HCT116 (cell line): ENCODE data around the gene KIR3DL3. TPM values are rescaled to one million over a fixed set of nuclear protein-coding genes. Genes with fewer than 3 reads are reported as not detected.

Experiments used
- ATAC-seq: fragments of 200-7000 bp; cut with Tn5 transposase; 2 replicates; pipeline ENCODE4 v1.9.1; 2020; ENCODE audit warnings: mild to moderate bottlenecking, moderate library complexity
- BruUV-seq: library from RNA; stranded (reverse); fragments of 400-500 nt; replicated peaks from 2 replicates; lab custom pipeline; 2021; lab: Mats Ljungman, UMichigan
- CTCF ChIA-PET: fragments of 300-600 bp; sonication (Branson Sonifier 250); formaldehyde crosslinking; loops from one replicate; lab custom pipeline; 2021; ENCODE audit warnings: antibody characterized with exemption; lab: Charles Lee
- POLR2A ChIA-PET: fragments of 300-600, 350-600 bp; sonication (Branson Sonifier 250); formaldehyde crosslinking; loops from one replicate; lab custom pipeline; 2021; ENCODE audit warnings: antibody characterized with exemption; lab: Charles Lee
- RAD21 ChIA-PET, 2 experiments: fragments of 300-600 bp; sonication (Branson Sonifier 250); formaldehyde crosslinking; loops; one replicate each; lab custom pipeline; 2023; ENCODE audit warnings: low total read pairs in 2 of 2; ENCODE audit not compliant: uncharacterized antibody in 2 of 2, unreplicated experiment in 2 of 2, low non-redundant PET in 1 of 2; lab: Charles Lee
- DNase-seq: peaks from one replicate; pipeline ENCODE4 v3.0.0-alpha.2; 2010; ENCODE audit warnings: low read depth, low spot score
- H2AFZ ChIP-seq: fragments of 200-600 bp; shearing (Covaris generic), sonication (generic); 2 replicates; pipeline ENCODE4 v1.6.1; 2017; ENCODE audit warnings: low read depth, mixed run types, mixed read lengths, antibody characterized with exemption, low read length; ENCODE audit not compliant: poor library complexity, severe bottlenecking
- H3K27ac ChIP-seq: 2 replicates; pipeline ENCODE4 v1.5.1; 2012; ENCODE audit warnings: low read depth, low read length
- H3K27me3 ChIP-seq: fragments of 200-600 bp; sonication (generic); 2 replicates; pipeline ENCODE4 v1.6.1; 2016; ENCODE audit warnings: mixed run types, low read length, mixed read lengths; ENCODE audit not compliant: insufficient read depth
- H3K36me3 ChIP-seq, 2 experiments: fragments of 200-500 bp in 1 of 2; fragments of 200-600 bp in 1 of 2; sonication (Bioruptor generic) in 1 of 2; sonication (generic) in 1 of 2; 2 replicates each; pipeline versions ENCODE4 v1.5.1 to v1.6.1; 2014 to 2016; ENCODE audit warnings: low read length in 2 of 2, inconsistent platforms in 1 of 2, mixed read lengths in 1 of 2, mixed run types in 1 of 2; ENCODE audit not compliant: insufficient read depth in 2 of 2, control insufficient read depth in 1 of 2
- H3K4me1 ChIP-seq, 2 experiments: fragments of 200-600 bp in 1 of 2; sonication (generic) in 1 of 2; 2 replicates each; pipeline versions ENCODE4 v1.5.1 to v1.6.1; 2012 to 2017; ENCODE audit warnings: low read length in 2 of 2, inconsistent platforms in 1 of 2, mild to moderate bottlenecking in 1 of 2, mixed read lengths in 1 of 2, mixed run types in 1 of 2, moderate library complexity in 1 of 2; ENCODE audit not compliant: insufficient read depth in 2 of 2, control insufficient read depth in 1 of 2
- H3K4me2 ChIP-seq: fragments of 200-600 bp; sonication (generic); 2 replicates; pipeline ENCODE4 v1.6.1; 2017; ENCODE audit warnings: mixed run types, low read length, mixed read lengths
- H3K4me3 ChIP-seq, 2 experiments: fragments of 200-600 bp in 1 of 2; sonication (generic) in 1 of 2; replicated peaks in 1 of 2; 2 replicates each; pipeline ENCODE4 v1.5.1; 2011 to 2016; ENCODE audit warnings: low read length in 2 of 2, control low read depth in 1 of 2, low read depth in 1 of 2, mild to moderate bottlenecking in 1 of 2, mixed read lengths in 1 of 2, mixed run types in 1 of 2
- H3K79me2 ChIP-seq: fragments of 200-600 bp; sonication (generic); 2 replicates; pipeline ENCODE4 v1.6.1; 2017; ENCODE audit warnings: mild to moderate bottlenecking, mixed run types, low read length, moderate library complexity, mixed read lengths; ENCODE audit not compliant: insufficient read depth
- H3K9ac ChIP-seq: fragments of 200-600 bp; sonication (generic); 2 replicates; pipeline ENCODE4 v1.6.1; 2016; ENCODE audit warnings: low read length, mixed read lengths
- H3K9me2 ChIP-seq: fragments of 200-600 bp; sonication (generic), shearing (Covaris generic); 2 replicates; pipeline ENCODE4 v1.6.1; 2017; ENCODE audit warnings: mixed run types, mild to moderate bottlenecking, moderate library complexity; ENCODE audit not compliant: insufficient read depth
- H3K9me3 ChIP-seq, 2 experiments: fragments of 200-500 bp in 1 of 2; fragments of 200-600 bp in 1 of 2; sonication (Bioruptor generic) in 1 of 2; sonication (generic) in 1 of 2; 2 replicates each; pipeline ENCODE4 v1.6.1; 2014 to 2017; ENCODE audit warnings: low read length in 2 of 2, mixed read lengths in 2 of 2, inconsistent platforms in 1 of 2, low read depth in 1 of 2, mild to moderate bottlenecking in 1 of 2, mixed run types in 1 of 2, moderate library complexity in 1 of 2; ENCODE audit not compliant: control insufficient read depth in 1 of 2, insufficient read depth in 1 of 2
- H4K20me1 ChIP-seq: fragments of 200-600 bp; sonication (generic), shearing (Covaris generic); 2 replicates; pipeline ENCODE4 v1.6.1; 2017; ENCODE audit warnings: mixed run types, mild to moderate bottlenecking, moderate library complexity; ENCODE audit not compliant: insufficient read depth
- FOSL1 ChIP-seq: IDR thresholded peaks from 2 replicates; pipeline ENCODE4 v1.6.1; 2012; ENCODE audit warnings: low read depth
- POLR2A ChIP-seq: IDR thresholded peaks from 2 replicates; pipeline ENCODE4 v1.7.0; 2011; ENCODE audit warnings: borderline replicate concordance; ENCODE audit not compliant: insufficient read depth, insufficient read length; ENCODE audit errors: extremely low read depth
- REST ChIP-seq: IDR thresholded peaks from 2 replicates; pipeline ENCODE4 v1.6.1; 2012; ENCODE audit warnings: low read depth
- SIN3A ChIP-seq: IDR thresholded peaks from 2 replicates; pipeline ENCODE4 v1.6.1; 2012; ENCODE audit warnings: low read depth
- ZBTB33 ChIP-seq: IDR thresholded peaks from 2 replicates; pipeline ENCODE4 v1.6.1; 2011; ENCODE audit warnings: mild to moderate bottlenecking, low read length, moderate library complexity; ENCODE audit not compliant: insufficient replicate concordance; ENCODE audit errors: extremely low read depth
- intact Hi-C: fragments of 100-400 bp; cut with micrococcal nuclease; formaldehyde crosslinking; loops from 2 replicates; pipeline ENCODE4 v1.10.0; 2022
- total RNA-seq: library from RNA; stranded (reverse); gene quantifications from one replicate; pipeline ENCODE4 v1.2.1, GENCODE V29; 2021; ENCODE audit not compliant: unreplicated experiment

KIR3DL3 gene
- total RNA-seq, 1 experiment from 2014 or later, result not detected

- CTCF ChIA-PET, result no interaction called here
- TF ChIP-seq SIN3A (no peak), POLR2A (no peak), ZBTB33 (no peak), FOSL1 (no peak), REST (no peak)
- Histone ChIP-seq H3K79me2 (no peaks in the 10 kb centered on the region), H3K4me2 (no peak overlapping the region), H3K36me3 (no peaks in the 10 kb centered on the region), H4K20me1 (no peaks in the 10 kb centered on the region), H3K4me1 (no peaks in the 10 kb centered on the region), H3K9ac (no peak overlapping the region), H3K27ac (no peak overlapping the region), H2AFZ (no peak overlapping the region), H3K9me3 (no peaks in the 10 kb centered on the region), H3K9me2 (no peaks in the 10 kb centered on the region), H3K27me3 (peaks cover 35% of the 10 kb centered on the region), H3K4me3 (no peak overlapping the region)
- intact Hi-C loops, result no loop called here
- no peak for DNase-seq
- no peak for ATAC-seq
- RAD21 ChIA-PET, result no interaction called here
- POLR2A ChIA-PET, result no interaction called here
- no TSS peak for BruUV-seq
These were observed 32.5 kb upstream of the KIR3DL3 start for GRCh38 chr19:54691582-54692297.
